ENCODE data around the gene DNAJC1.
A peak's percentile ranks its signal among the peaks of the same experiment; 100 is the strongest.

DNA sequence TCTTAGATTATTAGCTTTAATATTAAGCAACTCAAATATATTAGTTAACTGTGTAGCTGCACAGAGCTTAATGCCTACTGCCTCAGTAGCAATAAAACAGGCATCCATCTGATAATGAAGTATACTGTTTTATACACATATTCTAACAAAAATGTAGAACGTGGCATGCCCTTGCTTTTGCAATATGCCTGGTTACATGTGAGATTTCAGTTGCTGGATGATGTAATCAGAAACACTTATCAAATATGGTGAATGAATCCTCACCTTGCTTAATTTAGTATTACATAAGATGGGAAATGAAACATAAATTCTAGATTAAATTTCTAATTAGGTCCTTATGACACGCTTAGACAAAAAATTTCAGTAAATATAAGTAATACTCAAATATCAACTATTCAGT, 8.0 kb downstream of the DNAJC1 start:
- TF ChIP-seq, protein P1, sequence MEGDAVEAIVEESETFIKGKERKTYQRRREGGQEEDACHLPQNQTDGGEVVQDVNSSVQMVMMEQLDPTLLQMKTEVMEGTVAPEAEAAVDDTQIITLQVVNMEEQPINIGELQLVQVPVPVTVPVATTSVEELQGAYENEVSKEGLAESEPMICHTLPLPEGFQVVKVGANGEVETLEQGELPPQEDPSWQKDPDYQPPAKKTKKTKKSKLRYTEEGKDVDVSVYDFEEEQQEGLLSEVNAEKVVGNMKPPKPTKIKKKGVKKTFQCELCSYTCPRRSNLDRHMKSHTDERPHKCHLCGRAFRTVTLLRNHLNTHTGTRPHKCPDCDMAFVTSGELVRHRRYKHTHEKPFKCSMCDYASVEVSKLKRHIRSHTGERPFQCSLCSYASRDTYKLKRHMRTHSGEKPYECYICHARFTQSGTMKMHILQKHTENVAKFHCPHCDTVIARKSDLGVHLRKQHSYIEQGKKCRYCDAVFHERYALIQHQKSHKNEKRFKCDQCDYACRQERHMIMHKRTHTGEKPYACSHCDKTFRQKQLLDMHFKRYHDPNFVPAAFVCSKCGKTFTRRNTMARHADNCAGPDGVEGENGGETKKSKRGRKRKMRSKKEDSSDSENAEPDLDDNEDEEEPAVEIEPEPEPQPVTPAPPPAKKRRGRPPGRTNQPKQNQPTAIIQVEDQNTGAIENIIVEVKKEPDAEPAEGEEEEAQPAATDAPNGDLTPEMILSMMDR (conservative IDR thresholded peaks at IDR 0.05; ENCODE audit: low read depth, low read length), result no peak
- TF ChIP-seq RCOR1 (IDR thresholded peaks at IDR 0.05; ENCODE audit: insufficient replicate concordance, low read length), result no peak
- TF ChIP-seq RFX5 (IDR thresholded peaks at IDR 0.05; ENCODE audit: low read depth, low read length), result no peak
- TF ChIP-seq POLR2A (IDR thresholded peaks at IDR 0.05; ENCODE audit: low read depth, low read length), result no peak
- TF ChIP-seq MAFK (IDR thresholded peaks at IDR 0.05; ENCODE audit: low read depth, low read length), result no peak
- no peak for TF ChIP-seq CHD1 (IDR thresholded peaks at IDR 0.05; ENCODE audit: low read depth, low read length)
- TF ChIP-seq USF2 (IDR thresholded peaks at IDR 0.05; ENCODE audit: low read depth, low read length), result no peak
- TF ChIP-seq, protein P2, sequence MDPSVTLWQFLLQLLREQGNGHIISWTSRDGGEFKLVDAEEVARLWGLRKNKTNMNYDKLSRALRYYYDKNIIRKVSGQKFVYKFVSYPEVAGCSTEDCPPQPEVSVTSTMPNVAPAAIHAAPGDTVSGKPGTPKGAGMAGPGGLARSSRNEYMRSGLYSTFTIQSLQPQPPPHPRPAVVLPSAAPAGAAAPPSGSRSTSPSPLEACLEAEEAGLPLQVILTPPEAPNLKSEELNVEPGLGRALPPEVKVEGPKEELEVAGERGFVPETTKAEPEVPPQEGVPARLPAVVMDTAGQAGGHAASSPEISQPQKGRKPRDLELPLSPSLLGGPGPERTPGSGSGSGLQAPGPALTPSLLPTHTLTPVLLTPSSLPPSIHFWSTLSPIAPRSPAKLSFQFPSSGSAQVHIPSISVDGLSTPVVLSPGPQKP (IDR thresholded peaks at IDR 0.05; ENCODE audit: borderline replicate concordance, low read depth, low read length), result no peak
- no peak for TF ChIP-seq RAD21 (IDR thresholded peaks at IDR 0.05; ENCODE audit: low read length)
- TF ChIP-seq MXI1 (IDR thresholded peaks at IDR 0.05; ENCODE audit: borderline replicate concordance, low read depth, low read length), result no peak
- TF ChIP-seq CEBPB (IDR thresholded peaks at IDR 0.05; ENCODE audit: low read depth, low read length), result peak; percentile 73
- no peak for TF ChIP-seq SMC3 (IDR thresholded peaks at IDR 0.05; ENCODE audit: low read depth, low read length)

Data from IMR-90 (cell line).